Loucy (cell line): ENCODE data around the gene DHDDS.
"Not testable (repeated sequence)": the region's sequence is repeated elsewhere in the genome, so short reads cannot be mapped to it uniquely, and the experiment has no call there.

Source experiments
- CTCF ChIP-seq: fragments of 200-600 bp; sonication (generic); conservative IDR thresholded peaks from 2 replicates; pipeline ENCODE4 v1.5.1; 2014; ENCODE audit warnings: mild to moderate bottlenecking, antibody characterized with exemption, low read length
- EZH2phosphoT487 ChIP-seq: fragments of 200-600 bp; IDR thresholded peaks from 2 replicates; pipeline ENCODE4 v1.6.1; 2018; ENCODE audit warnings: antibody characterized with exemption, mild to moderate bottlenecking, moderate library complexity, borderline replicate concordance

- TF ChIP-seq CTCF, EZH2phosphoT487: not testable (repeated sequence)
Observed at GRCh38 chr1:26385063-26385462, 47.1 kb upstream of the DHDDS start.
